Mesodermal cell (in vitro differentiated cells): ENCODE data around the gene OR9G1. TPM values are rescaled to one million over a fixed set of nuclear protein-coding genes. Genes with fewer than 3 reads are reported as not detected.
"Not testable (repeated sequence)": the region's sequence is repeated elsewhere in the genome, so short reads cannot be mapped to it uniquely, and the experiment has no call there.

Source experiments
- H3K27ac ChIP-seq: 2 replicates; pipeline ENCODE4 v1.7.0; 2013; ENCODE audit warnings: mild to moderate bottlenecking, low read depth, low read length, moderate library complexity; ENCODE audit not compliant: severe bottlenecking
- H3K36me3 ChIP-seq: 2 replicates; pipeline ENCODE4 v1.7.1; 2013; ENCODE audit warnings: mild to moderate bottlenecking, low read length, moderate library complexity; ENCODE audit not compliant: control insufficient read depth, insufficient read depth
- H3K4me1 ChIP-seq: one replicate; pipeline ENCODE4 v1.7.1; 2013; ENCODE audit warnings: mild to moderate bottlenecking, low read length; ENCODE audit not compliant: insufficient read depth, control insufficient read depth, poor library complexity, severe bottlenecking
- H3K4me3 ChIP-seq: 2 replicates; pipeline ENCODE4 v1.7.0; 2013; ENCODE audit warnings: low read length, control low read depth, mild to moderate bottlenecking; ENCODE audit not compliant: insufficient read depth, poor library complexity, severe bottlenecking; ENCODE audit errors: extremely low read depth
- H3K9me3 ChIP-seq: 2 replicates; pipeline ENCODE4 v1.7.1; 2013; ENCODE audit warnings: mild to moderate bottlenecking, low read length, moderate library complexity; ENCODE audit not compliant: control insufficient read depth
- WGBS, 2 experiments: methylation state at CpG; one replicate each; pipeline ENCODE4 v1.1.5; 2013; ENCODE audit warnings: missing lambda C conversion rate in 2 of 2; ENCODE audit not compliant: insufficient coverage in 2 of 2; 5-methylcytosine and 5-hydroxymethylcytosine counted together
- polyA plus RNA-seq, 2 experiments: library from polyadenylated mRNA; stranded (reverse); fragments of 50-300 nt; gene quantifications; one replicate each; pipeline ENCODE4 v1.2.3, GENCODE V29; 2013

The OR9G1 gene, protein sequence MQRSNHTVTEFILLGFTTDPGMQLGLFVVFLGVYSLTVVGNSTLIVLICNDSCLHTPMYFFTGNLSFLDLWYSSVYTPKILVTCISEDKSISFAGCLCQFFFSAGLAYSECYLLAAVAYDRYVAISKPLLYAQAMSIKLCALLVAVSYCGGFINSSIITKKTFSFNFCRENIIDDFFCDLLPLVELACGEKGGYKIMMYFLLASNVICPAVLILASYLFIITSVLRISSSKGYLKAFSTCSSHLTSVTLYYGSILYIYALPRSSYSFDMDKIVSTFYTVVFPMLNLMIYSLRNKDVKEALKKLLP
- not detected for polyA plus RNA-seq (2013, experiment 1 of 2)
- not detected for polyA plus RNA-seq (2013, experiment 2 of 2)

DNA sequence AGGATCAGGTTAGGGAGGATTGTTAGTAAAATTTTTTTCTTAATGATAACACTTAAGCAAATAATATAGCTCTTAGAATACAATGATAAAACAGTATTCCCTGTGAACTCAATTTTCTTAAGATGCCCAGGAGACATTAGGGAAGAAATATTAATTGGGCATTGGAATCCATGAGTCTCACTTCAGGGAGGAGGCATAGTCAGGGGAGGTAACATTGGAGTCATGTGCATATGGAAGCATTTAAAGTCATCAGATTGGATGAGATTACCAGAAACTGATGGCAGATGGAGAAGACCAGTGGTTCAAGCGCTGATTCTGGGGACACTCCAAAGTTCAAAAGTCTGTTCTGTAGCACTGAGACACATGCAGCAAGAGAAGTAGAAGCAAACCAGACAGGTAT lies at the start of gene OR9G1:
TSS of gene OR9G1 (plus strand) at position 301 of the 400 bp plus-strand sequence. CDS start 1,293 bp downstream, outside the sequence.
- H3K9me3 ChIP-seq, result no peaks in the 10 kb centered on the region
- no peak within 1 kb of the TSS for H3K27ac ChIP-seq
- 91 to 100% methylated on average over 1 of the region's 1 CpG for WGBS, 2 experiments
- H3K4me3 ChIP-seq, result no peak within 1 kb of the TSS
- H3K36me3 ChIP-seq, result no peaks in the 10 kb centered on the region
- peaks cover 4% of the 10 kb centered on the region for H3K4me1 ChIP-seq

DNA sequence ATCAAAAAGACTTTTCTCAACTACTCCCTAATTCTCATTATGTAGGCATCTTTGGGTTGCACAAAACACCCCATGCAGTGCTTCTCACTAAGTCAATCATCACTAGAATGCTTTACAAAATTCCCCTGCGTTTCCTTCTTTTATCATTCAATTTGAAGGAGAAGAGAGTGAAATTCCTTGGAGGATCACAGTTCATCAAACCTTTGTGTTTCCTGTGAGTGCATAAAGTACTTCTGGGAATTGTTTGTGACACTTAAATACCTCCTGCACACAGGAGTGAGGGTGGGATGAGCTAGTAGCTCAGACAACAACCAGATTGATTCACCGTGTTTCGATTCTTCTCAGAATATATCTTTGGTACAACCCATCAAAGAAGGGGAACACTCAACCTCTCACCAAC lies 39.1 kb upstream of the OR9G1 start:
- WGBS, 2 experiments, result 20% methylated on average over 1 of the region's 3 CpGs; no CpG with 5 or more reads in 1 of the 2 experiments
- Histone ChIP-seq H3K4me1 (no peaks in the 10 kb centered on the region), H3K36me3 (no peaks in the 10 kb centered on the region), H3K27ac (no peak overlapping the region), H3K9me3 (no peaks in the 10 kb centered on the region), H3K4me3 (no peak overlapping the region)

DNA sequence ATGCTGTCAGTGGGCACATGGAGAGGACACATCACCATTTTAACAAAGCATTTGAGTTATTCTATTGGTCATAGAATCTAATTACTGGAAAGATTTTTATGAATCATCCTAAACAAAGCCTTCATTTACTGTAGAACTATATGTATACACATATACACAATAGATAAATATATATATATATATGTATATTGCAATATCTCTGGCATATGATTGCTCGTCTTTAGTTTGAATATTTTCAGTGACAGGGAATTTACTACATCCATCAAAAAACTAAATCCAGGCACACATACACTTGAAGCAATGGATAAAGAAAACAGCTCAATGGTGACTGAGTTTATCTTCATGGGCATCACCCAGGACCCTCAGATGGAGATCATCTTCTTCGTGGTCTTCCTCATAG lies 35.5 kb upstream of the OR9G1 start, which contains the start of gene OR5AR1:
TSS of gene OR5AR1 (plus strand) at position 301 of the 400 bp plus-strand sequence. CDS start at position 301, 0 bp downstream.
- no CpG with 5 or more reads among the region's 2 CpGs for WGBS, 2 experiments
- no peaks in the 10 kb centered on the region for H3K36me3 ChIP-seq
- H3K27ac ChIP-seq, result no peak within 1 kb of the TSS
- no peak within 1 kb of the TSS for H3K4me3 ChIP-seq
- H3K9me3 ChIP-seq, result no peaks in the 10 kb centered on the region
- no peaks in the 10 kb centered on the region for H3K4me1 ChIP-seq

DNA sequence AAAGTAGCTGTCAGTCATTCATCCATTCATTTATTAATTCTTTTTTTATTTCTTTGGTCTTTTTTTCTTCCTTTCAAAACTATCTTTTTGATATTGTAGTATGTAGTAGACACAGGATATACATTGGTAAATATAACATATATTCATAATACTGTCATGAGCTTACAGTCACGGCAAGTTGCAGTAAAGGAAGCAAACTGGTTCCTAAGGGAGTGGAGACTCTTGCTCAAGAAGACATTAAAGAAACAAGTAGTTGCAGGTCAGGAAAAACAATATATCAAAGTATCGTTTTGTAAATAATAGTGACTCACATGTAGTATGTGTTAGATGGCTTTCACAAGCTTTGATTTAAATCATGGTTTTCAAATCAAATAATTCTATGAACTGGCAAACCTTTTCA lies 27.9 kb upstream of the OR9G1 start:
- Histone ChIP-seq H3K27ac (no peak overlapping the region), H3K9me3 (no peaks in the 10 kb centered on the region), H3K4me1 (no peaks in the 10 kb centered on the region), H3K4me3 (no peak overlapping the region), H3K36me3 (no peaks in the 10 kb centered on the region)
- no CpG with 5 or more reads among the region's 2 CpGs for WGBS, 2 experiments

DNA sequence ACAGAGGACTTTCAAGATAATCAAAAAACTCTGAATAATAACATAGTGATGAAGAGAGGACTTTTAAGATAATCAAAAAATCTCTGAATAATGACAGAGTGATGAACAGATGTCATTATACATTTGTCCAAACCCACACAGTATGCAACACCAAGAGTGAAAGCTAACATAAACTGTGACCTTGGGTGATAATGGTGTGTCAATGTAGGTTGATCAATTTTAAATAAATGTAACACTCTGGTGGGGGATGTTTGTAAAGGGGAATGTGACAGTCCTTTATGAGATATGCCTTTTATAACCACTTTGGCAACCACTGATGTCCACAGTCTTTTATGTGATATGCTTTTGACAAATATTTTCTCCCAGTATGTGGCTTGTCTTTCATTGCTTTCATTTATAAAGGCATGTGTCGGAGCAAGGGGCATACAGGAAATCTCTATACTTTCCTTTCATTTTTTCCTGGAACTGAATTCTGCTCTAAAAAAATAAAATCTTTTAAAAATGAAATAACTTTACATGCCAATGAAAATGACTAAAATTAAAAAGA lies 10.3 kb upstream of the OR9G1 start:
- Histone ChIP-seq H3K9me3 (no peaks in the 10 kb centered on the region), H3K4me3 (no peak overlapping the region), H3K36me3 (no peaks in the 10 kb centered on the region), H3K27ac (no peak overlapping the region), H3K4me1 (no peaks in the 10 kb centered on the region)
- no CpG with 5 or more reads among the region's 1 CpG for WGBS, 2 experiments

DNA sequence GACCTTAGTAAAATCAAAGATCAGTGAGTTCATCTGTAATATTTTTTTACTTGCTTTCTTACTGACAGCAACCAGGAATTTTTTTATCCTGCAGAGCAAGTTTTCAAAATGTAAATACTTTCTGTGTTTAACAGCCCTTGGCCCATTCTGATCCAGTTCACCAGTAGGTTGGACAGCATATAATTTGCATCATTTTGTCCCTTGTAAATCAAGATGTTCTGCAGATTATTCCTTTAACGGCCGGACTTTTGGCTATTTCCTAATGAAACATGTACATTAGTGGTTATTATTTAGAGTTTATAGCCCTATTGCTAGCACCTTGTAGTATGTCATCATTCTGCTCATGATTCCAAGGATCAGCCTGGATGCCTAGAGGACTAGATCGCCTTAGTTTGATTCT lies 7.7 kb upstream of the OR9G1 start:
- H3K9me3 ChIP-seq, H3K27ac ChIP-seq, H3K36me3 ChIP-seq, H3K4me1 ChIP-seq, H3K4me3 ChIP-seq: not testable (repeated sequence)
- WGBS, 2 experiments, result 83% methylated on average over 2 of the region's 3 CpGs; no CpG with 5 or more reads in 1 of the 2 experiments

DNA sequence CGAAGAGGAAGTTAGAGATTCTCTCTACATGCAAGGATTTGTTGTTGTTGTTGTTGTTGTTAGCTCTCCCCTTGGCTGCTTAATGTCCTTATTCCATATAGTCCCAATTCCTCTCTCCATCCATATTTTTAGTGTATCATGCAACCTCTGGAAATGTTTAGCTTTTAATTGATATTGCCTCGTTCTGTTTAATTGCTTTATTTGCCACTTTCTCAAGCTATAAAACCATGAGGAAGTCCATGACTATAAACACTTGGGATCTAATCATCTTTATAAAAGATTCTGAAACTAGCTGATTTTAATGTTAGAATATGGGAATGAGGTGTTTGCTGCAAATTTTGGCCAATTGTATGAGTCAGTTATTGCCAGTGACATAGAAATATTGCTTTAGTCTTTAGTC lies 5.5 kb upstream of the OR9G1 start:
- Histone ChIP-seq H3K36me3 (no peaks in the 10 kb centered on the region), H3K4me1 (no peaks in the 10 kb centered on the region), H3K9me3 (no peaks in the 10 kb centered on the region), H3K4me3 (no peak overlapping the region), H3K27ac (no peak overlapping the region)
- no CpG with 5 or more reads among the region's 2 CpGs for WGBS, 2 experiments

DNA sequence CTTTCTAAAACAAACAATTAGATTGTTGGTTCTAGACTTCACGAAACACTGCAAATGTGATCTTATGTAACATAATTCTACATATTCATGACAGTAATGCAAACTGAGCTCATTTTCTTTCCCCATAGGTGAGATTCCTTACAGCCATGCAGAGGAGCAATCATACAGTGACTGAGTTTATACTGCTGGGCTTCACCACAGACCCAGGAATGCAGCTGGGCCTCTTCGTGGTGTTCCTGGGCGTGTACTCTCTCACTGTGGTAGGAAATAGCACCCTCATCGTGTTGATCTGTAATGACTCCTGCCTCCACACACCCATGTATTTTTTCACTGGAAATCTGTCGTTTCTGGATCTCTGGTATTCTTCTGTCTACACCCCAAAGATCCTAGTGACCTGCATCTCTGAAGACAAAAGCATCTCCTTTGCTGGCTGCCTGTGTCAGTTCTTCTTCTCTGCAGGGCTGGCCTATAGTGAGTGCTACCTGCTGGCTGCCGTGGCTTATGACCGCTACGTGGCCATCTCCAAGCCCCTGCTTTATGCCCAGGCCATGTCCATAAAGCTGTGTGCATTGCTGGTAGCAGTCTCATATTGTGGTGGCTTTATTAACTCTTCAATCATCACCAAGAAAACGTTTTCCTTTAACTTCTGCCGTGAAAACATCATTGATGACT lies 1.5 kb downstream of the OR9G1 start:
- no peak overlapping the region for H3K27ac ChIP-seq
- WGBS, 2 experiments, result 70 to 79% methylated on average over 9 of the region's 10 CpGs

DNA sequence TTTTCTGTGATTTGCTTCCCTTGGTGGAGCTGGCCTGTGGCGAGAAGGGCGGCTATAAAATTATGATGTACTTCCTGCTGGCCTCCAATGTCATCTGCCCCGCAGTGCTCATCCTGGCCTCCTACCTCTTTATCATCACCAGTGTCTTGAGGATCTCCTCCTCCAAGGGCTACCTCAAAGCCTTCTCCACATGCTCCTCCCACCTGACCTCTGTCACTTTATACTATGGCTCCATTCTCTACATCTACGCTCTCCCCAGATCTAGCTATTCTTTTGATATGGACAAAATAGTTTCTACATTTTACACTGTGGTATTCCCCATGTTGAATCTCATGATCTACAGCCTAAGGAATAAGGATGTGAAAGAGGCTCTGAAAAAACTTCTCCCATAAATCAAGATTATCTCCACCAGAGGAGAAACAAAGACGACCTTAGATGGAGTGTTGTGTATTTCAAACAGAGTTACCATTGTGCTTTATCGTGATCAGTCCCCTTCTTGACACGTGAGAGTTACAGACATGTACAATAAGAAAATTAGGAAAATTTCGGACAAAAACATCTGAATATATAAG lies 2.1 kb downstream of the OR9G1 start:
- Histone ChIP-seq H3K4me3 (no peak overlapping the region), H3K36me3 (no peaks in the 10 kb centered on the region), H3K4me1 (peaks cover 4% of the 10 kb centered on the region), H3K27ac (no peak overlapping the region), H3K9me3 (no peaks in the 10 kb centered on the region)
- 81 to 92% methylated on average over 4 to 5 of the region's 8 CpGs for WGBS, 2 experiments

More for the DNA sequence above, 1.5 kb downstream of the OR9G1 start:
- no peaks in the 10 kb centered on the region for H3K9me3 ChIP-seq
- peaks cover 4% of the 10 kb centered on the region for H3K4me1 ChIP-seq
- no peaks in the 10 kb centered on the region for H3K36me3 ChIP-seq
- no peak overlapping the region for H3K4me3 ChIP-seq

DNA sequence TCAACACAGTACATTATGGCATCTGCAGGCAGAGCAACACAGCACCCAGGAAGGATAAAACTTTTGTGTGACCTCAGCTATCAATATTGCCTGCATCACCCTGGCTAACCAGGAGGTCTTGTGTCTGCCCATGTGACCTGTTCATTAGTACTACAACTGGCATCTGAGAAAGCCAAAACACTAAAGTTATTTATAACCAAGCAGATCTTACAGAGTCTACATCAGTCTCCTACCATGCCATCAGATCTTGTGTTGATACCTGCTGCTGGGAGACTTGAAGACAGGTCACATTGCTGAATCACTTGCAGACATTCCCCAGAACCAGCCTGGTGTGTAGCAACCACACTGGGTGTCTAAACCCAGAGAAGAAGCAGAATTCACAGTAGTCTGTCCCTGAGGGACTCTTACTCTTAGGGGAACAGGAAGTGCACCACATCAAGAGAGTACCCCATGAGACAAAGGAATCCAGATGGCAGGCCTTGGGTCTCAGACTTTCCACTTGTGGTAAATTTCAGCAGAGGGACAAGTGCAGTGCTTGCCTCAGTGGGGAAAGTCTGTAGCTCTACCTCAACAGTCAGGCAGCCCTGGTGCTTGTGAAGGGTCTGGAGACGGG lies 7.0 kb downstream of the OR9G1 start:
- Histone ChIP-seq H3K27ac (no peak overlapping the region), H3K36me3 (no peaks in the 10 kb centered on the region), H3K9me3 (no peaks in the 10 kb centered on the region), H3K4me1 (no peaks in the 10 kb centered on the region), H3K4me3 (no peak overlapping the region)
- 71% methylated on average over 1 of the region's 1 CpG; no CpG with 5 or more reads in 1 of the 2 experiments for WGBS, 2 experiments
